ENCODE results near the gene PTPN7. TPM values are rescaled to one million over a fixed set of nuclear protein-coding genes. Genes with fewer than 3 reads are reported as not detected.

PTPN7 gene
- total RNA-seq, 1 experiment from 2014 or later, result 0.33 TPM

- no peak for DNase-seq (ENCODE audit: low read depth, low spot score)
- POLR2A ChIA-PET, result no interaction called here
- CTCF ChIA-PET, result interaction anchor here (0.6 kb wide), 1 partner anchor 19 kb away, joined by 4 read pairs; no protein-coding TSS in a partner anchor
These were observed 59.2 kb downstream of the PTPN7 start for GRCh38 chr1:202101184-202101583.

More at GRCh38 chr1:202101184-202101583, 59.2 kb downstream of the PTPN7 start:
- Histone ChIP-seq H3K4me1 (ENCODE audit: control insufficient read depth, insufficient read depth, low read length) (peaks cover 10% of the 10 kb centered on the region), H3K9me3 (ENCODE audit: control insufficient read depth, insufficient read depth, low read depth, low read length) (no peaks in the 10 kb centered on the region), H3K36me3 (ENCODE audit: control insufficient read depth, insufficient read depth, low read length) (no peaks in the 10 kb centered on the region), H3K4me3 (ENCODE audit: low read depth in 2 of 2, low read length in 2 of 2) (no peak overlapping the region), H3K27ac (ENCODE audit: low read length) (no peak overlapping the region), H3K27me3 (ENCODE audit: control insufficient read depth, insufficient read depth, low read length) (no peaks in the 10 kb centered on the region)
- BruUV-seq (replicated peaks), result no TSS peak
- intact Hi-C loops (cut with micrococcal nuclease; ENCODE audit: unreplicated experiment) (no loop called here), in situ Hi-C loops (cut with HindIII; ENCODE audit: low pct_unique_long_range_greater_than_20kb, low sequenced_read_pairs) (no loop called here)
- TF ChIP-seq CTCF (IDR thresholded peaks at IDR 0.05) (no peak), POLR2AphosphoS5 (IDR thresholded peaks at IDR 0.05; ENCODE audit: low read depth, low read length) (no peak), REST (IDR thresholded peaks at IDR 0.05; ENCODE audit: insufficient read depth in 1 of 2, low read depth in 2 of 2, low read length in 1 of 2) (no peak), TCF7L2 (IDR thresholded peaks at IDR 0.05; ENCODE audit: low read depth, low read length) (no peak), SIN3A (IDR thresholded peaks at IDR 0.05; ENCODE audit: borderline replicate concordance, insufficient read depth, low read depth, low read length) (no peak)
- peak; percentile 57 for ATAC-seq

Other genes starting within 250 kb of the PTPN7 start
- gene LMOD1, start 214.1 kb downstream of the PTPN7 start, total RNA-seq (2021; ENCODE audit: unreplicated experiment), result 0.13 TPM
- 118 TPM for gene TIMM17A, start 205.1 kb downstream of the PTPN7 start, total RNA-seq (2021; ENCODE audit: unreplicated experiment)
- 99.8 TPM for gene RNPEP, start 178.0 kb downstream of the PTPN7 start, total RNA-seq (2021; ENCODE audit: unreplicated experiment)
- 126 TPM for gene ELF3, start 150.0 kb downstream of the PTPN7 start, total RNA-seq (2021; ENCODE audit: unreplicated experiment)
- 0.44 TPM for gene GPR37L1, start 37.7 kb downstream of the PTPN7 start, total RNA-seq (2021; ENCODE audit: unreplicated experiment)
- 62.6 TPM for gene ARL8A, start 15.9 kb downstream of the PTPN7 start, total RNA-seq (2021; ENCODE audit: unreplicated experiment)
- gene LGR6, start 33.2 kb upstream of the PTPN7 start, total RNA-seq (2021; ENCODE audit: unreplicated experiment), result 0.08 TPM
- 67.8 TPM for gene UBE2T, start 181.3 kb upstream of the PTPN7 start, total RNA-seq (2021; ENCODE audit: unreplicated experiment)
- 13.1 TPM for gene PPP1R12B, start 188.1 kb upstream of the PTPN7 start, total RNA-seq (2021; ENCODE audit: unreplicated experiment)

Measured in Panc1 (cell line).